HEK293 (cell line): ENCODE results near the gene ZNF556.

ENCODE experiments used
- CTCF ChIA-PET: fragments of 350-600 bp; formaldehyde crosslinking; extraction: SDS; loops from one replicate; lab custom pipeline; 2021; ENCODE audit warnings: antibody characterized with exemption; lab: Yijun Ruan, JAX
- POLR2A ChIA-PET: fragments of 300-600 bp; formaldehyde crosslinking; extraction: SDS; loops from one replicate; lab custom pipeline; 2020; ENCODE audit warnings: antibody characterized with exemption, inconsistent platforms; lab: Yijun Ruan, JAX
- H3K27ac ChIP-seq: fragments of 200-500 bp; sonication (Bioruptor generic); 2 replicates; pipeline ENCODE4 v1.5.1; 2014; ENCODE audit warnings: low read depth, low read length, control low read depth, inconsistent platforms; ENCODE audit errors: extremely low read depth
- H3K36me3 ChIP-seq, 2 experiments: fragments of 200-500 bp in 1 of 2; sonication (Bioruptor generic) in 1 of 2; 1 replicate in 1 of 2; 2 replicates in 1 of 2; pipeline ENCODE4 v1.5.1; 2014 to 2017; ENCODE audit warnings: inconsistent platforms in 2 of 2, low read length in 2 of 2; ENCODE audit not compliant: control insufficient read depth in 2 of 2, insufficient read depth in 1 of 2
- H3K4me1 ChIP-seq: fragments of 200-500 bp; sonication (Bioruptor generic); 2 replicates; pipeline ENCODE4 v1.5.1; 2014; ENCODE audit warnings: mild to moderate bottlenecking, low read length, inconsistent platforms; ENCODE audit not compliant: control insufficient read depth, insufficient read depth
- H3K4me3 ChIP-seq: 2 replicates; pipeline ENCODE4 v1.5.1; 2011; ENCODE audit warnings: low read depth, mild to moderate bottlenecking, control low read depth, low read length, moderate library complexity
- H3K9me3 ChIP-seq: fragments of 200-500 bp; sonication (Bioruptor generic); 2 replicates; pipeline ENCODE4 v1.5.1; 2014; ENCODE audit warnings: low read depth, low read length, inconsistent platforms; ENCODE audit not compliant: control insufficient read depth, insufficient read depth
- AEBP2 ChIP-seq: fragments of 450-650 bp; formaldehyde crosslinking; IDR thresholded peaks from 2 replicates; pipeline ENCODE4 v1.5.1; 2016; ENCODE audit warnings: missing biosample characterization, missing genetic modification characterization, borderline replicate concordance
- BCL6B ChIP-seq: fragments of 450-650 bp; formaldehyde crosslinking; IDR thresholded peaks from 2 replicates; pipeline ENCODE4 v1.5.1; 2017; ENCODE audit warnings: missing biosample characterization, missing genetic modification characterization
- EGR2 ChIP-seq: fragments of 450-650 bp; formaldehyde crosslinking; IDR thresholded peaks from 2 replicates; pipeline ENCODE4 v1.5.1; 2016; ENCODE audit warnings: low read depth, missing biosample characterization, missing genetic modification characterization
- INSM2 ChIP-seq: fragments of 450-650 bp; formaldehyde crosslinking; IDR thresholded peaks from 2 replicates; pipeline ENCODE4 v1.5.1; 2016; ENCODE audit warnings: missing biosample characterization, missing genetic modification characterization
- KLF9 ChIP-seq: fragments of 450-650 bp; formaldehyde crosslinking; IDR thresholded peaks from 2 replicates; pipeline ENCODE4 v1.5.1; 2016; ENCODE audit warnings: missing biosample characterization, missing genetic modification characterization, low read depth
- SP2 ChIP-seq: fragments of 450-650 bp; formaldehyde crosslinking; IDR thresholded peaks from 2 replicates; pipeline ENCODE4 v1.5.1; 2016; ENCODE audit warnings: missing biosample characterization, missing genetic modification characterization
- TRIM28 ChIP-seq: IDR thresholded peaks from 2 replicates; pipeline ENCODE4 v1.6.1; 2011; ENCODE audit warnings: low read length, control low read depth, borderline replicate concordance
- ZBTB7A ChIP-seq: fragments of 450-650 bp; formaldehyde crosslinking; IDR thresholded peaks from 2 replicates; pipeline ENCODE4 v1.5.1; 2016; ENCODE audit warnings: low read depth, missing biosample characterization, missing genetic modification characterization
- ZFHX2 ChIP-seq: fragments of 450-650 bp; formaldehyde crosslinking; conservative IDR thresholded peaks from 2 replicates; pipeline ENCODE4 v1.5.1; 2016; ENCODE audit warnings: missing biosample characterization, missing genetic modification characterization
- ZFP3 ChIP-seq: fragments of 450-650 bp; formaldehyde crosslinking; IDR thresholded peaks from 2 replicates; pipeline ENCODE4 v1.5.1; 2016; ENCODE audit warnings: low read depth, missing biosample characterization, missing genetic modification characterization
- ZNF112 ChIP-seq: fragments of 450-650 bp; formaldehyde crosslinking; IDR thresholded peaks from 2 replicates; pipeline ENCODE4 v1.5.0; 2017; ENCODE audit warnings: missing biosample characterization, missing genetic modification characterization
- ZNF132 ChIP-seq: fragments of 450-650 bp; formaldehyde crosslinking; IDR thresholded peaks from 2 replicates; pipeline ENCODE4 v1.5.1; 2017; ENCODE audit warnings: missing biosample characterization, missing genetic modification characterization, borderline replicate concordance
- ZNF148 ChIP-seq: fragments of 450-650 bp; formaldehyde crosslinking; IDR thresholded peaks from 2 replicates; pipeline ENCODE4 v1.5.0; 2017; ENCODE audit warnings: missing biosample characterization, missing genetic modification characterization, borderline replicate concordance
- ZNF175 ChIP-seq: fragments of 450-650 bp; formaldehyde crosslinking; IDR thresholded peaks from 2 replicates; pipeline ENCODE4 v1.5.1; 2016; ENCODE audit warnings: missing biosample characterization, missing genetic modification characterization
- ZNF391 ChIP-seq: fragments of 450-650 bp; formaldehyde crosslinking; IDR thresholded peaks from 2 replicates; pipeline ENCODE4 v1.5.1; 2016; ENCODE audit warnings: low read depth, missing biosample characterization, missing genetic modification characterization, borderline replicate concordance
- ZNF600 ChIP-seq: fragments of 450-650 bp; formaldehyde crosslinking; IDR thresholded peaks from 2 replicates; pipeline ENCODE4 v1.5.1; 2016; ENCODE audit warnings: missing biosample characterization, missing genetic modification characterization
- TF ChIP-seq, protein P1 (sequence below): fragments of 450-650 bp; IDR thresholded peaks from 2 replicates; pipeline ENCODE4 v1.5.1; 2018; ENCODE audit warnings: missing biosample characterization, missing genetic modification characterization
- TF ChIP-seq, protein P2 (sequence below): fragments of 450-650 bp; formaldehyde crosslinking; IDR thresholded peaks from 2 replicates; pipeline ENCODE4 v1.5.1; 2016; ENCODE audit warnings: missing biosample characterization, missing genetic modification characterization
- TF ChIP-seq, protein P3 (sequence below): fragments of 450-650 bp; formaldehyde crosslinking; IDR thresholded peaks from 2 replicates; pipeline ENCODE4 v1.5.1; 2016; ENCODE audit warnings: missing biosample characterization, missing genetic modification characterization

ZNF556 gene

GRCh38 chr19:2926341-2927031 lies 59.4 kb downstream of the ZNF556 start:
- Histone ChIP-seq H3K36me3 (peaks cover 0 to 3% of the 10 kb centered on the region in 2 experiments; a peak in 2 of 3 replicates), H3K4me1 (no peaks in the 10 kb centered on the region), H3K27ac (no peak overlapping the region), H3K4me3 (no peak overlapping the region), H3K9me3 (no peaks in the 10 kb centered on the region)
- ChIA-PET POLR2A (interaction anchor here (1.1 kb wide), 1 partner anchor 24 kb away, joined by 3 read pairs; no protein-coding TSS in a partner anchor), CTCF (interaction anchor here (0.5 kb wide), 1 partner anchor 280 kb away, joined by 4 read pairs; no protein-coding TSS in a partner anchor)
- TF ChIP-seq INSM2 (tag by site-specific recombination), result no peak
- TF ChIP-seq ZNF391, result no peak
- peak; percentile 55; the same call in 1 of the 2 replicates for TF ChIP-seq EGR2
- TF ChIP-seq ZFHX2 (tag by site-specific recombination), result 0 out of 2 replicates have a peak, but pooled peaks have one; percentile 16

- H3K27ac ChIP-seq, result no peak overlapping the region
- no peaks in the 10 kb centered on the region for H3K4me1 ChIP-seq
- no peaks in the 10 kb centered on the region for H3K9me3 ChIP-seq
- ChIA-PET CTCF (no interaction called here), POLR2A (no interaction called here)
- H3K36me3 ChIP-seq, result peaks cover 0 to 3% of the 10 kb centered on the region in 2 experiments; a peak in 2 of 3 replicates
- H3K4me3 ChIP-seq, result no peak overlapping the region
- no peak for TF ChIP-seq ZNF132 (tag by site-specific recombination)
- TF ChIP-seq, protein P1, sequence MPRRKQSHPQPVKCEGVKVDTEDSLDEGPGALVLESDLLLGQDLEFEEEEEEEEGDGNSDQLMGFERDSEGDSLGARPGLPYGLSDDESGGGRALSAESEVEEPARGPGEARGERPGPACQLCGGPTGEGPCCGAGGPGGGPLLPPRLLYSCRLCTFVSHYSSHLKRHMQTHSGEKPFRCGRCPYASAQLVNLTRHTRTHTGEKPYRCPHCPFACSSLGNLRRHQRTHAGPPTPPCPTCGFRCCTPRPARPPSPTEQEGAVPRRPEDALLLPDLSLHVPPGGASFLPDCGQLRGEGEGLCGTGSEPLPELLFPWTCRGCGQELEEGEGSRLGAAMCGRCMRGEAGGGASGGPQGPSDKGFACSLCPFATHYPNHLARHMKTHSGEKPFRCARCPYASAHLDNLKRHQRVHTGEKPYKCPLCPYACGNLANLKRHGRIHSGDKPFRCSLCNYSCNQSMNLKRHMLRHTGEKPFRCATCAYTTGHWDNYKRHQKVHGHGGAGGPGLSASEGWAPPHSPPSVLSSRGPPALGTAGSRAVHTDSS (tag by site-specific recombination), result no peak
- no peak for TF ChIP-seq ZNF600
- TF ChIP-seq, protein P2, sequence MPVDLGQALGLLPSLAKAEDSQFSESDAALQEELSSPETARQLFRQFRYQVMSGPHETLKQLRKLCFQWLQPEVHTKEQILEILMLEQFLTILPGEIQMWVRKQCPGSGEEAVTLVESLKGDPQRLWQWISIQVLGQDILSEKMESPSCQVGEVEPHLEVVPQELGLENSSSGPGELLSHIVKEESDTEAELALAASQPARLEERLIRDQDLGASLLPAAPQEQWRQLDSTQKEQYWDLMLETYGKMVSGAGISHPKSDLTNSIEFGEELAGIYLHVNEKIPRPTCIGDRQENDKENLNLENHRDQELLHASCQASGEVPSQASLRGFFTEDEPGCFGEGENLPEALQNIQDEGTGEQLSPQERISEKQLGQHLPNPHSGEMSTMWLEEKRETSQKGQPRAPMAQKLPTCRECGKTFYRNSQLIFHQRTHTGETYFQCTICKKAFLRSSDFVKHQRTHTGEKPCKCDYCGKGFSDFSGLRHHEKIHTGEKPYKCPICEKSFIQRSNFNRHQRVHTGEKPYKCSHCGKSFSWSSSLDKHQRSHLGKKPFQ (tag by site-specific recombination), result no peak
- TF ChIP-seq KLF9 (tag by site-specific recombination), result no peak
- TF ChIP-seq ZNF112, result no peak
- no peak for TF ChIP-seq ZBTB7A
- TF ChIP-seq TRIM28, result no peak
- no peak for TF ChIP-seq AEBP2 (tag by site-specific recombination)
- no peak for TF ChIP-seq SP2 (tag by site-specific recombination)
- no peak for TF ChIP-seq ZFP3 (tag by site-specific recombination)
- no peak for TF ChIP-seq ZNF175 (tag by site-specific recombination)
- TF ChIP-seq ZNF148 (tag by site-specific recombination), result no peak
- TF ChIP-seq BCL6B (tag by site-specific recombination), result no peak
- TF ChIP-seq, protein P3, sequence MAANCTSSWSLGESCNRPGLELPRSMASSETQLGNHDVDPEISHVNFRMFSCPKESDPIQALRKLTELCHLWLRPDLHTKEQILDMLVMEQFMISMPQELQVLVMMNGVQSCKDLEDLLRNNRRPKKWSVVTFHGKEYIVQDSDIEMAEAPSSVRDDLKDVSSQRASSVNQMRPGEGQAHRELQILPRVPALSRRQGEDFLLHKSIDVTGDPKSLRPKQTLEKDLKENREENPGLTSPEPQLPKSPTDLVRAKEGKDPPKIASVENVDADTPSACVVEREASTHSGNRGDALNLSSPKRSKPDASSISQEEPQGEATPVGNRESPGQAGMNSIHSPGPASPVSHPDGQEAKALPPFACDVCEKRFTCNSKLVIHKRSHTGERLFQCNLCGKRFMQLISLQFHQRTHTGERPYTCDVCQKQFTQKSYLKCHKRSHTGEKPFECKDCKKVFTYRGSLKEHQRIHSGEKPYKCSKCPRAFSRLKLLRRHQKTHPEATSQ (tag by site-specific recombination), result no peak
Observed at GRCh38 chr19:2927032-2927430, 59.9 kb downstream of the ZNF556 start.
